Right ventricle myocardium superior (tissue), 1 donor: ENCODE measurements around the gene OR5B12. TPM values are rescaled to one million over a fixed set of nuclear protein-coding genes. Genes with fewer than 3 reads are reported as not detected.

Experiments
- ATAC-seq: fragments of 200-7000 bp; cut with Tn5 transposase; one replicate; pipeline ENCODE4 v1.9.1; 2020; ENCODE audit warnings: mild to moderate bottlenecking; ENCODE audit not compliant: poor library complexity
- DNase-seq: peaks from one replicate; pipeline ENCODE4 v3.0.0-alpha.2; 2020
- intact Hi-C: fragments of 100-400 bp; cut with DNase I; formaldehyde crosslinking; loops from one replicate; pipeline ENCODE4 v1.11.2; 2022
- total RNA-seq: library from RNA; stranded (reverse); fragmentation: NEBNext Ultra II Directional; extraction: Animal tissue kit (Norgen Biotek cat#: 25700); gene quantifications from one replicate; pipeline ENCODE4 v1.2.1, GENCODE V29; 2021
- donor health status: DM: no; HTN: yes; CAD: no; lungs with severe emphysema.

Gene OR5B12
- total RNA-seq, 1 donor from 2014 or later: not detected

- no peak for ATAC-seq
- no peak for DNase-seq
- intact Hi-C loops: no loop called here
These were observed 51.4 kb downstream of the OR5B12 start for GRCh38 chr11:58390551-58391063.

Other genes starting within 250 kb of the OR5B12 start
- gene OR1S2, start 238.1 kb downstream of the OR5B12 start, total RNA-seq: not detected
- not detected for gene OR1S1, start 229.5 kb downstream of the OR5B12 start, total RNA-seq
- not detected for gene OR10Q1, start 213.3 kb downstream of the OR5B12 start, total RNA-seq
- gene OR10W1, start 174.0 kb downstream of the OR5B12 start, total RNA-seq: not detected
- not detected for gene OR5B17, start 83.2 kb downstream of the OR5B12 start, total RNA-seq
- not detected for gene OR5B3, start 35.4 kb downstream of the OR5B12 start, total RNA-seq
- not detected for gene OR5B2, start 14.1 kb downstream of the OR5B12 start, total RNA-seq
- not detected for gene OR5B21, start 65.9 kb upstream of the OR5B12 start, total RNA-seq
- gene LPXN, start 133.6 kb upstream of the OR5B12 start, total RNA-seq: 3.1 TPM
- 57.3 TPM for gene ZFP91, start 136.8 kb upstream of the OR5B12 start, total RNA-seq
- 0.73 TPM for gene CNTF, start 180.4 kb upstream of the OR5B12 start, total RNA-seq